Kidney epithelial cell (primary cell): ENCODE data around the gene NOC4L. TPM values are rescaled to one million over a fixed set of nuclear protein-coding genes. Genes with fewer than 3 reads are reported as not detected.

Experiments used
- DNase-seq: peaks from one replicate; pipeline ENCODE4 v3.0.0-alpha.2; 2010; ENCODE audit warnings: low read depth
- H3K27me3 ChIP-seq: 2 replicates; pipeline ENCODE4 v1.6.0; 2011; ENCODE audit warnings: low read length; ENCODE audit not compliant: control insufficient read depth, insufficient read depth
- H3K36me3 ChIP-seq: 2 replicates; pipeline ENCODE4 v1.5.1; 2011; ENCODE audit warnings: low read length; ENCODE audit not compliant: control insufficient read depth, insufficient read depth
- H3K4me3 ChIP-seq: 2 replicates; pipeline ENCODE4 v1.5.1; 2011; ENCODE audit warnings: low read depth, mild to moderate bottlenecking, control low read depth, low read length
- total RNA-seq: library from RNA; depleted of rRNA; stranded (reverse); fragments of >200 nt; gene quantifications from 2 replicates; pipeline ENCODE4 v1.2.3, GENCODE V29; 2015
- TF ChIP-seq, protein P1 (sequence below): IDR thresholded peaks from 2 replicates; pipeline ENCODE4 v1.5.1; 2011; ENCODE audit warnings: mild to moderate bottlenecking, moderate library complexity, low read length, control low read depth, inconsistent platforms; ENCODE audit not compliant: insufficient read depth, poor library complexity, severe bottlenecking

The NOC4L gene
- total RNA-seq, 1 donor from 2014 or later = 23.8 TPM

DNA sequence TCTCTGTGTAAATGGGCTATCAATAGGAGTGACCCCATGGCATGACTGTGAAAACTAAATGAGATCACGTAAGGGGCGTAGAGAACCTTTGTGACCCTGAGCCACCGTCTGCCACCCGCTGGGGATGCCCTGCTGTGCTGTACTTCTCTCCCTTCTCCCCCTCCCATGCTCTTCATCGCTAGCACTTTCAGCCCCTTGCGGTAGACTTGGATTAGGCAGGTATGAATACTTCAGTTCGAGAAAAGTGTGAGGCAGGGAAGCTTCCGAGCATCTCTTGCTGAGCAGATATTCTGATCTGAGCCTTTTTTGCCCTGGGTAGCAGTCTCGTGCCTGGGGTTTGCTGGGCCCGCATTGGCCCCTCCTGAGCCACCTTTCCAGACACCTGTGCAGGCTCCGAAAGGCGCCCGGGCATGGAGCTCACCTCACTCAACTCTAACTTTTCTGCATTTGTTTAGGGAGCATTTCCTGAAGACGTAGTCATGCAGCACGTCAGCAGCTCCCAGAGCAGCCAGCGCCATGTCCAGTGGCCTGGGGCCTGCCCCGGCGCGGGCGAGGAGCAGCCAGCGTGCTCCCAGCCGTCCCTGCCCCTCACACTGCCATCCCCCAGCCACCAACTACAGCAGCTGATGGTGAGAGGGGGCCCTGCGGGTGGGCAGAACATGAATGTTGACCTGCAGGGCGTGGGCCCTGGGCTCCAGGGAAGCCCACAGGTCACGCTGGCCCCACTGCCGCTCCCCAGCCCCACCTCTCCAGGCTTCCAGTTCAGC lies 40.5 kb upstream of the NOC4L start:
- H3K27me3 ChIP-seq = no peaks in the 10 kb centered on the region
- DNase-seq = no peak
- no peak overlapping the region for H3K4me3 ChIP-seq
- peaks cover 1% of the 10 kb centered on the region for H3K36me3 ChIP-seq
- TF ChIP-seq, protein P1, sequence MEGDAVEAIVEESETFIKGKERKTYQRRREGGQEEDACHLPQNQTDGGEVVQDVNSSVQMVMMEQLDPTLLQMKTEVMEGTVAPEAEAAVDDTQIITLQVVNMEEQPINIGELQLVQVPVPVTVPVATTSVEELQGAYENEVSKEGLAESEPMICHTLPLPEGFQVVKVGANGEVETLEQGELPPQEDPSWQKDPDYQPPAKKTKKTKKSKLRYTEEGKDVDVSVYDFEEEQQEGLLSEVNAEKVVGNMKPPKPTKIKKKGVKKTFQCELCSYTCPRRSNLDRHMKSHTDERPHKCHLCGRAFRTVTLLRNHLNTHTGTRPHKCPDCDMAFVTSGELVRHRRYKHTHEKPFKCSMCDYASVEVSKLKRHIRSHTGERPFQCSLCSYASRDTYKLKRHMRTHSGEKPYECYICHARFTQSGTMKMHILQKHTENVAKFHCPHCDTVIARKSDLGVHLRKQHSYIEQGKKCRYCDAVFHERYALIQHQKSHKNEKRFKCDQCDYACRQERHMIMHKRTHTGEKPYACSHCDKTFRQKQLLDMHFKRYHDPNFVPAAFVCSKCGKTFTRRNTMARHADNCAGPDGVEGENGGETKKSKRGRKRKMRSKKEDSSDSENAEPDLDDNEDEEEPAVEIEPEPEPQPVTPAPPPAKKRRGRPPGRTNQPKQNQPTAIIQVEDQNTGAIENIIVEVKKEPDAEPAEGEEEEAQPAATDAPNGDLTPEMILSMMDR = no peak

- DNase-seq = no peak
- Histone ChIP-seq H3K36me3 (peaks cover 1% of the 10 kb centered on the region), H3K27me3 (no peaks in the 10 kb centered on the region), H3K4me3 (no peak overlapping the region)
- TF ChIP-seq, protein P1 = no peak
These were observed 38.8 kb upstream of the NOC4L start for GRCh38 chr12:132105467-132105866.

DNA sequence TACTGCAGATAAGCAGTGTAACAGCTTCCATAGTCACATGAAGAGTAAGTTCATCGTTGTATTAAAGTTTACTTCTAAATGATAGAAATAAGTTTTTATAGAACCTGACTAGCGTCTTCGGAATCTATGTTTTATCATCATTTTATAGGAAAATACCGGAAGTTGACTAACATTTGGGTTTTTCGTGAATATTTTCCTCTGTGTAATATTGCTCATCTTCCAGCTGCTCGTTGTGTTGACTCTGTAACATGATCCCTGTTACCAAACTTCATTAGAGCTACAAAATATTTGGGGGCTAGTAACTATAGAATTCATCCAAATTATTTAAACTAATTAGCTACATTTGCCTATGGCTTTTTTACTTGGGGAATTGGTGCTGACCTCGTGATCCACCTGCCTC lies 37.3 kb upstream of the NOC4L start:
- TF ChIP-seq, protein P1 = no peak
- Histone ChIP-seq H3K36me3 (peaks cover 3% of the 10 kb centered on the region), H3K27me3 (no peaks in the 10 kb centered on the region), H3K4me3 (no peak overlapping the region)
- DNase-seq = no peak

DNA sequence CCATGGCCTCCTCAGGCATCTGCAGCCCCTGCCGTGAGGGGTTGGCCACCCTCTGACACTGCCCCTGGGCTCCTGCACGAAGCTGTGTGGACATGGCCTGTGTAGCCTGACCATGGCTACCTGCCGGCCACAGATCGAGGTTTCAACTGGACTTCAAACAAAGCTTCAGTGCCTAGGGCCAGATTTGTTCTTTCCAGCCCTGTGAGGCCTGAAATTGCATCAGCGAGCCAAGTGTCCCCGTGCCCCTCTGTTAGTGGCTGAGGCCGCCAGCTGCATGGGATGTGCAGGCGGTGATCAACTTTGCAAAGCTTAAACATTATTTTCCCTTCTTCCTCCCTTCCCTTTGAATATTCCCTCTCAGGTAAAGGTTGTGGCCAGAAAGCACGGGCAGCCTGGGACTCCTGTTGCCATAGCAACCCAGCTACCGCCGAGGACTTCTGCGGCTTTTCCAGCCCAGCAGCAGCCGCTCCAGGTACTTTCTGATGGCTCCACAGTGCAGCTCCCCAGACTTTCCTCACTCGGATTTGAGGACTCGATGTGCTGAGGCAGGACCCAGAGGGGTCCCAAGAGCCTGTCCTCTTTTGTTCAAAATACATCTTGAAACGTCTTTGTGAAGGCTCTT lies 35.9 kb upstream of the NOC4L start:
- H3K27me3 ChIP-seq = no peaks in the 10 kb centered on the region
- TF ChIP-seq, protein P1 = no peak
- no peak overlapping the region for H3K4me3 ChIP-seq
- no peak for DNase-seq
- H3K36me3 ChIP-seq = peaks cover 3% of the 10 kb centered on the region

- DNase-seq = no peak
- TF ChIP-seq, protein P1 = no peak
- H3K4me3 ChIP-seq = no peak overlapping the region
- H3K27me3 ChIP-seq = no peaks in the 10 kb centered on the region
- peaks cover 3% of the 10 kb centered on the region for H3K36me3 ChIP-seq
These were observed 34.5 kb upstream of the NOC4L start for GRCh38 chr12:132109741-132110140.
